ENCODE data around the gene EXPH5.

Gene EXPH5

GRCh38 chr11:108511851-108512474, 81.6 kb downstream of the EXPH5 start:
- no peak for DNase-seq (ENCODE audit: low spot score)

GRCh38 chr11:108508653-108509593, 84.6 kb downstream of the EXPH5 start:
- no peak for DNase-seq (ENCODE audit: low spot score)

- no peak for DNase-seq (ENCODE audit: low spot score)
Measured at GRCh38 chr11:108501396-108501795, 92.2 kb downstream of the EXPH5 start.

GRCh38 chr11:108500721-108501120, 92.8 kb downstream of the EXPH5 start:
- DNase-seq (ENCODE audit: low spot score): no peak

GRCh38 chr11:108500169-108500568, 93.4 kb downstream of the EXPH5 start:
- DNase-seq (ENCODE audit: low spot score): no peak

- no peak for DNase-seq (ENCODE audit: low spot score)
Measured at GRCh38 chr11:108498816-108499408, 94.7 kb downstream of the EXPH5 start.

- peak; percentile 87 for DNase-seq (ENCODE audit: low spot score)
Measured at GRCh38 chr11:108498046-108498815, 95.3 kb downstream of the EXPH5 start, which contains the start of gene POGLUT3. POGLUT3 (minus strand) TSS chr11:108498384; CDS start chr11:108498366, 18 bp downstream.

- DNase-seq (ENCODE audit: low spot score): peak; percentile 81
Measured at GRCh38 chr11:108497317-108498045, 96.1 kb downstream of the EXPH5 start.

- DNase-seq (ENCODE audit: low spot score): no peak
Measured at GRCh38 chr11:108496643-108497256, 96.8 kb downstream of the EXPH5 start.

- no peak for DNase-seq (ENCODE audit: low spot score)
Measured at GRCh38 chr11:108495326-108495725, 98.2 kb downstream of the EXPH5 start.

GRCh38 chr11:108494182-108494581, 99.4 kb downstream of the EXPH5 start:
- DNase-seq (ENCODE audit: low spot score): no peak

GRCh38 chr11:108491936-108492335, 101.6 kb downstream of the EXPH5 start:
- no peak for DNase-seq (ENCODE audit: low spot score)

GRCh38 chr11:108486828-108487227, 106.7 kb downstream of the EXPH5 start:
- DNase-seq (ENCODE audit: low spot score): no peak

- no peak for DNase-seq (ENCODE audit: low spot score)
Measured at GRCh38 chr11:108486331-108486730, 107.2 kb downstream of the EXPH5 start.

GRCh38 chr11:108483163-108483562, 110.4 kb downstream of the EXPH5 start:
- no peak for DNase-seq (ENCODE audit: low spot score)

GRCh38 chr11:108474664-108475463, 118.7 kb downstream of the EXPH5 start:
- no peak for DNase-seq (ENCODE audit: low spot score)

GRCh38 chr11:108472681-108473080, 120.9 kb downstream of the EXPH5 start:
- DNase-seq (ENCODE audit: low spot score): no peak

GRCh38 chr11:108468478-108468864, 125.1 kb downstream of the EXPH5 start:
- DNase-seq (ENCODE audit: low spot score): no peak

- DNase-seq (ENCODE audit: low spot score): peak; percentile 94
Measured at GRCh38 chr11:108467091-108467823, 126.3 kb downstream of the EXPH5 start, which contains the start of gene C11orf65. C11orf65 (minus strand) TSS chr11:108467529; CDS start chr11:108461559, 5,970 bp downstream.
